ENCODE results near the gene C9orf43. TPM values are rescaled to one million over a fixed set of nuclear protein-coding genes. Genes with fewer than 3 reads are reported as not detected.
A peak's percentile ranks its signal among the peaks of the same experiment; 100 is the strongest.
"Not testable (repeated sequence)": the region's sequence is repeated elsewhere in the genome, so short reads cannot be mapped to it uniquely, and the experiment has no call there.

C9orf43 gene
- total RNA-seq, 1 experiment from 2014 or later = 0.42 TPM

- DNase-seq = peak; percentile 18
- no peaks in the 10 kb centered on the region for H3K27me3 ChIP-seq (ENCODE audit: control insufficient read depth, insufficient read depth, low read length)
- H3K4me3 ChIP-seq (ENCODE audit: insufficient read depth, low read depth, low read length) = no peak overlapping the region
- H3K36me3 ChIP-seq (replicated peaks; ENCODE audit: control insufficient read depth, insufficient read depth, low read length) = peaks cover 3% of the 10 kb centered on the region
Measured at GRCh38 chr9:113391917-113392316, 18.6 kb upstream of the C9orf43 start.

GRCh38 chr9:113393281-113393680, 17.3 kb upstream of the C9orf43 start:
- Histone ChIP-seq H3K27me3 (ENCODE audit: control insufficient read depth, insufficient read depth, low read length) (no peaks in the 10 kb centered on the region), H3K36me3 (replicated peaks; ENCODE audit: control insufficient read depth, insufficient read depth, low read length) (peaks cover 3% of the 10 kb centered on the region), H3K4me3 (ENCODE audit: insufficient read depth, low read depth, low read length) (no peak overlapping the region)
- no peak for DNase-seq

DNA sequence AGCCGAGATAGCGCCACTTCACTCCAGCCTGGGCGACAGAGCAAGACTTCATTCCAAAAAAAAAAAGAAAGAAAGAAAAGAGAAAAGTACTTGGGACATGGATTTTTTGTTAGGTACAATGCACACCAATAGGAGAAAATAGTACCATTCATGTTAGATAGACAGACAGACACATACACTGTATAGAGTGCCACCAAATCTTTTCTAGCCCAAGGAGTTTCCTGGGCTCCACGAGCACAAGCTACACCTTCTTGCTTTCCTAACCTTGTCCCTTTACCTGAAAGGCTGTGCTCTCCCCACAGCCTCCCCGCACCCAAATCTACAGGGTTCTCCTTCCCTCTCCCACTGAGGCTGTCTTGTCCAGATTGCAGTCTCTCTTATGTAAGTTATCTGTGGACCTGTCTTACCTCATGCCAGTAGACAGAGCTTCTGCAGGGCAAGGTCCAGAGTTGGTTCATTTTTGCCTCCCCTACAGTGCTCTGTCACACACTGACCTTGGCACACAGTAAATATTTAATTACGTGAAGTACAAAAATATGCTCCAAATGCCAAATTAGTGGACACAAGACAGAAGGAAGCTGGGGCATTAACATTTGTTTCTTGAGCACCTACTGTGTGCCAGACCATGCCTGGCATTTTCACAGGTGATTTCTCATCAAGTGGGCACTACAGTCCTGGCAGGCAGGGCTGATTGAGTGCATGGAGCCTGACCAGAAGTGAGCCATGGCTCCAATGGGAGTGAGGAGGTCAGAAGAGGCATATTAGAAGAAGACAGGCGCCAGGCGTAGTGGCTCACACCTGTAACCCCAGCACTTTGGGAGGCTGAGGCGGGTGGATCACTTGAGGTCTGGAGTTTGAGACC, 15.3 kb upstream of the C9orf43 start:
- Histone ChIP-seq H3K36me3 (replicated peaks; ENCODE audit: control insufficient read depth, insufficient read depth, low read length) (peaks cover 2% of the 10 kb centered on the region; the same call in 1 of the 2 replicates), H3K27me3 (ENCODE audit: control insufficient read depth, insufficient read depth, low read length) (no peaks in the 10 kb centered on the region), H3K4me3 (ENCODE audit: insufficient read depth, low read depth, low read length) (no peak overlapping the region)
- DNase-seq = no peak

- Histone ChIP-seq H3K36me3 (replicated peaks; ENCODE audit: control insufficient read depth, insufficient read depth, low read length) (no peaks in the 10 kb centered on the region), H3K4me3 (ENCODE audit: insufficient read depth, low read depth, low read length) (no peak overlapping the region), H3K27me3 (ENCODE audit: control insufficient read depth, insufficient read depth, low read length) (no peaks in the 10 kb centered on the region)
- DNase-seq = peak; percentile 31
Measured at GRCh38 chr9:113397203-113397631, 13.3 kb upstream of the C9orf43 start.

DNA sequence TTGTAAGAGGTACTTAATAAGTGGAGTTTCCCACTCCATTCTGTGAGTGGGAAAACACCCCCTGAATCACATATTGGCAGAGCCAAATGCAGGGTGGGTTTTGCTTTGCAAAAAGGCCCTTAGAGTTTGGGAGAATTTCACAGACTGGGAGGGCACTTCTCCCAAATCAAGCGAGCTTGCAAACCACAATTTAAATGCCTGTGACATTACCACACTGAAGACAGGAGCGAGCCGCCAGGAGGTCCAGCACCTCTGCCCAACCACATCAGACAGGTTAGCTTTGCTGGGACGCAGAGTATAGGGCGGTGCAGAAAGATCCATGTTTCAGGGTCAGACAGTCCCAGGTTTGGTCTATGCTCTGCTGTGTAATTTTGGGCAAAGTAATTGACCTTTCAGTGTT, 11.8 kb upstream of the C9orf43 start:
- no peak for DNase-seq

GRCh38 chr9:113399646-113400200, 10.8 kb upstream of the C9orf43 start:
- DNase-seq = no peak
- Histone ChIP-seq H3K4me3 (ENCODE audit: insufficient read depth, low read depth, low read length) (no peak overlapping the region; the same call in 1 of the 2 replicates), H3K36me3 (replicated peaks; ENCODE audit: control insufficient read depth, insufficient read depth, low read length) (no peaks in the 10 kb centered on the region), H3K27me3 (ENCODE audit: control insufficient read depth, insufficient read depth, low read length) (no peaks in the 10 kb centered on the region)

More for the DNA sequence above, 11.8 kb upstream of the C9orf43 start:
- Histone ChIP-seq H3K36me3 (replicated peaks; ENCODE audit: control insufficient read depth, insufficient read depth, low read length) (no peaks in the 10 kb centered on the region), H3K4me3 (ENCODE audit: insufficient read depth, low read depth, low read length) (no peak overlapping the region), H3K27me3 (ENCODE audit: control insufficient read depth, insufficient read depth, low read length) (no peaks in the 10 kb centered on the region)

DNA sequence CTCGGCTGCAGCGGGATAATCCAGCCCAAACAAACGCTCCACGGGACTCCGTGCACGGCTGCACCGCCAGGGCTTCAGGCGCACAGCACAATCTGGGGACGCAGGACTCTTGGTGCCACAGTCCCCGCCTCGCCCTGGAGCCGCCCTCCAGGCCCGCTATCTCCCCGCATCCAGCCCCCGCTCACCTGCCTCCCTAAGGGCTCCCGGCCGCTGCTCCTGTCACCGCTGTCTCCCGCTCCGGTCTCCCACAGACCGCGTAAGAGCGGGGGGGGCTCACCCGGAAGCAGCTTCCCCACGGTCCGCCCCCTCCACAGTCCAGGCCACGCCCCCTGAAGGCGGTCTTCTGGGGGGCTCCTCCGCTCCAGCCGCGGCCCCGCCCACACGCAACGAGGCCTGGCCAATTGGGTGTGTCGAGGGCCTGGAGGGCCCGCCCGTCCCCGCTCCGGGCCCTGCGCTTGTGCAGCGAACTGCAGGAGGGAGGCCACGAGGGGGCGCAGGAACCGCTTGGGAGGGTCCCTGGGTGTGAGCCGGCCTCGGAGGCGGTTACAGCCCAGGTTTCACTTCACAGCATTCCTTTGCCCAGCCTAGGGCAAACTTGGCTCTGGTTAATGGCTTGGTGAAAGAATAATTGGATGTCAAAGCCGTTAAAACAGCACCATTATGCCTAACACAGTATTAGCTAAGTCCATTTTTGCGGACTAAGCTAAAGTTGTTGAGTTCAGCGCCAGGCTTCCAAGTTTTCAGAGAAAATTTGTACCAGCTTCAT, 9.3 kb upstream of the C9orf43 start, which contains the start of gene ALAD:
Gene ALAD, minus strand, starts transcription at position 258 of the 766 bp plus-strand sequence. CDS start 7,725 bp downstream, outside the sequence.
- peak; percentile 100 for DNase-seq
- peak within 1 kb of the TSS; percentile 94 for H3K4me3 ChIP-seq (ENCODE audit: insufficient read depth, low read depth, low read length)
- H3K27me3 ChIP-seq (ENCODE audit: control insufficient read depth, insufficient read depth, low read length) = no peaks in the 10 kb centered on the region
- H3K36me3 ChIP-seq (replicated peaks; ENCODE audit: control insufficient read depth, insufficient read depth, low read length) = no peaks in the 10 kb centered on the region

DNA sequence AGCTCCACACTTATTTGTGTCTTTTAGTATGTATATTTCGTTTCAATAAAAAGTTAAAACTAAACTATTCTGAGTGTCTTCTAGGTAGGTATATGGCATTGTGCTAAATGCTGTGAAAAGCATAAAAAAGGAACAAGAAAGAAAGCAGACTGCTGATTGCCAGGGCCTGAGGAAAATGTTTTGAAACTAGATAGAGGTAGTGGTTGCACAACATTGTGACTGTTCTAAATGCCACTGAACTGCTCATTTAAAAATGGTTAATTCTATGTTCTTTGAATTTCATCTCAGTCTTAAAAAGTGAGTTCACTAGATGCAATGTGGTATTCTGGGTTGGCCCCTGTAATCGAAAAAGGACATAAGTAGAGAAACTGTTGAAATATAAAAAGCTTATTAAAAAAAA, 6.9 kb upstream of the C9orf43 start:
- Histone ChIP-seq H3K36me3 (replicated peaks; ENCODE audit: control insufficient read depth, insufficient read depth, low read length) (peaks cover 12% of the 10 kb centered on the region), H3K4me3 (ENCODE audit: insufficient read depth, low read depth, low read length) (no peak overlapping the region), H3K27me3 (ENCODE audit: control insufficient read depth, insufficient read depth, low read length) (no peaks in the 10 kb centered on the region)
- no peak for DNase-seq

- not testable (repeated sequence) for H3K4me3 ChIP-seq (ENCODE audit: insufficient read depth, low read depth, low read length); DNase-seq; H3K27me3 ChIP-seq (ENCODE audit: control insufficient read depth, insufficient read depth, low read length)
- H3K36me3 ChIP-seq (replicated peaks; ENCODE audit: control insufficient read depth, insufficient read depth, low read length) = peaks cover 13% of the 10 kb centered on the region
Measured at GRCh38 chr9:113406353-113406752, 4.2 kb upstream of the C9orf43 start.

DNA sequence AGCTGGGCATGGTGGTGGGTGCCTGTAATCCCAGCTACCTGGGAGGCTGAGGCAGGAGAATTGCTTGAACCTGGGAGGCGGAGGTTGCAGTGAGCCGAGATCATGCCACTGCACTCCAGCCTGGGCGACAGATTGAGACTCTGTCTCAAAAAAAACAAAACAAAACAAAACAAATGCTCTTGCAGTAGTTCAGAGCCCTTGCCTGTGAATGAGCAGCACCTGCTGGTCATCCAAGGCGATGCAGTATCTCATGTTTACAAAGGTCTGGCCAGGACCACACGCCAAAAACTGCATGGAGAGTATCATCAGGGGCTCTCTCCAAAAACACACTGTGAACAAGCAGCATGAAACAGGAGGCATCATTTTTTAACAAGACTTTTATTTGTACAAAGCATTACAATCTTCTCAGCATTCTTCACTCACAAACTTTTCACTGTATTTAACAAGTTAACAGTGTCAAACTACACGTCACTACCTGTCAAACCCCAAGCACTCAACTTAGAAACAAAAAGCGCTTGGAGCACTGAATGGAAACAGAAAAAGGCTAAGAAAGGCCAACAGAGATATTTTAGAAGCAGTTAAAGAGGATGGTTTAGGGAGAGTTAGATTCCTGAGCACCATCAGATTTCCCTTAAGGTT, 3.6 kb upstream of the C9orf43 start:
- H3K36me3 ChIP-seq (replicated peaks; ENCODE audit: control insufficient read depth, insufficient read depth, low read length) = peaks cover 13% of the 10 kb centered on the region
- H3K27me3 ChIP-seq (ENCODE audit: control insufficient read depth, insufficient read depth, low read length); H3K4me3 ChIP-seq (ENCODE audit: insufficient read depth, low read depth, low read length): not testable (repeated sequence)
- peak; percentile 65 for DNase-seq

- Histone ChIP-seq H3K27me3 (ENCODE audit: control insufficient read depth, insufficient read depth, low read length) (no peaks in the 10 kb centered on the region), H3K4me3 (ENCODE audit: insufficient read depth, low read depth, low read length) (peak overlapping the region; percentile 93), H3K36me3 (replicated peaks; ENCODE audit: control insufficient read depth, insufficient read depth, low read length) (peaks cover 13% of the 10 kb centered on the region)
- no peak for DNase-seq
Measured at GRCh38 chr9:113409481-113409880, 1.1 kb upstream of the C9orf43 start.

DNA sequence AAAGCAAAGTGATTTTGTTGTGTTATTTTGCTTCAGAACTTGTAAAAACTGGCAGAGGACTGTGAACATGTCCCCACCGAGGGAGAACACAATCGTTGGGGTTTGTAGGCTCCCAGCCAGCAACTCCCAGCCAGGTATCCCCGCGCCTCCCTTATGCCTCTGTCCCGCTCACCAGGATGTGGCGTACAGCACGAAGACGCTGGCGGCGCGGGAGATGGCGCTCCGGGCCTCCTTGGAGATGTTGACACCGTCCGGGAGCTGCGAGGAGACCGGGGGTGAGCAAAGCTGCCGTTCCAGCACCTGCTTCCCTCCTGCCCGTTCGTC, 702 bp upstream of the C9orf43 start:
- peak overlapping the region; percentile 93 for H3K4me3 ChIP-seq (ENCODE audit: insufficient read depth, low read depth, low read length)
- H3K27me3 ChIP-seq (ENCODE audit: control insufficient read depth, insufficient read depth, low read length) = no peaks in the 10 kb centered on the region
- no peak for DNase-seq
- H3K36me3 ChIP-seq (replicated peaks; ENCODE audit: control insufficient read depth, insufficient read depth, low read length) = peaks cover 13% of the 10 kb centered on the region

- Histone ChIP-seq H3K27me3 (ENCODE audit: control insufficient read depth, insufficient read depth, low read length) (no peaks in the 10 kb centered on the region), H3K36me3 (replicated peaks; ENCODE audit: control insufficient read depth, insufficient read depth, low read length) (no peaks in the 10 kb centered on the region), H3K4me3 (ENCODE audit: insufficient read depth, low read depth, low read length) (no peak overlapping the region)
- no peak for DNase-seq
Measured at GRCh38 chr9:113416149-113416721, 5.7 kb downstream of the C9orf43 start.

DNA sequence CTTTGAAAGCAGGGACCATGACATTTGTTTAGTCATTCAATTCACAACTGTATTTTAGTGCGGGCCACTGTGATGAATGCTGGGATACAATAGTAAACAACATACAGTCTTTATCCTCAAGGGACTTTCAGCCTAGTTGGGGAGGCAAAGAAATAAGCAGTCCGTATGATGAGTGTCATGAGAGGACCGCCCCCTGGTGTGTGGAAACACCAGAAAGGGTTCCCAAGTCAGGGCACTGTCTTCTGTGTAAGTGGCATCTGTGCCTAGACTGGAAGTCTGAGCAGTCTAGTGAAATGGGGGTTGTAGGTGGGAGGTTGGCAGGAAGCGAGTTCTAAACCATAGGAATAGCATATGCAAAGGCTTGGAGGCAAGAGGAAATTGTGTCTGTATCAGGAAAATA, 6.8 kb downstream of the C9orf43 start:
- Histone ChIP-seq H3K4me3 (ENCODE audit: insufficient read depth, low read depth, low read length) (no peak overlapping the region), H3K36me3 (replicated peaks; ENCODE audit: control insufficient read depth, insufficient read depth, low read length) (no peaks in the 10 kb centered on the region), H3K27me3 (ENCODE audit: control insufficient read depth, insufficient read depth, low read length) (no peaks in the 10 kb centered on the region)
- no peak for DNase-seq

Measured in H7 (cell line).